GM10248 (cell line): ENCODE measurements around the gene PHF19.

Source experiments
- CTCF ChIA-PET: fragments of 300-600 bp; sonication (Branson Sonifier 250); formaldehyde crosslinking; extraction: SDS; loops from one replicate; lab custom pipeline; 2021; ENCODE audit warnings: antibody characterized with exemption; lab: Yijun Ruan, JAX
- POLR2A ChIA-PET: fragments of 350-650 bp; sonication (Branson Sonifier 250); formaldehyde crosslinking; extraction: SDS; loops from one replicate; lab custom pipeline; 2020; ENCODE audit warnings: antibody characterized with exemption; lab: Yijun Ruan, JAX
- DNase-seq: peaks from one replicate; pipeline ENCODE4 v3.0.0; 2012; ENCODE audit errors: extremely low spot score
- TF ChIP-seq, protein P1 (sequence below): IDR thresholded peaks from 2 replicates; pipeline ENCODE4 v1.5.1; 2012; ENCODE audit warnings: mild to moderate bottlenecking, low read depth; ENCODE audit errors: extremely low read depth, missing control alignments, control extremely low read depth

PHF19 gene

DNA sequence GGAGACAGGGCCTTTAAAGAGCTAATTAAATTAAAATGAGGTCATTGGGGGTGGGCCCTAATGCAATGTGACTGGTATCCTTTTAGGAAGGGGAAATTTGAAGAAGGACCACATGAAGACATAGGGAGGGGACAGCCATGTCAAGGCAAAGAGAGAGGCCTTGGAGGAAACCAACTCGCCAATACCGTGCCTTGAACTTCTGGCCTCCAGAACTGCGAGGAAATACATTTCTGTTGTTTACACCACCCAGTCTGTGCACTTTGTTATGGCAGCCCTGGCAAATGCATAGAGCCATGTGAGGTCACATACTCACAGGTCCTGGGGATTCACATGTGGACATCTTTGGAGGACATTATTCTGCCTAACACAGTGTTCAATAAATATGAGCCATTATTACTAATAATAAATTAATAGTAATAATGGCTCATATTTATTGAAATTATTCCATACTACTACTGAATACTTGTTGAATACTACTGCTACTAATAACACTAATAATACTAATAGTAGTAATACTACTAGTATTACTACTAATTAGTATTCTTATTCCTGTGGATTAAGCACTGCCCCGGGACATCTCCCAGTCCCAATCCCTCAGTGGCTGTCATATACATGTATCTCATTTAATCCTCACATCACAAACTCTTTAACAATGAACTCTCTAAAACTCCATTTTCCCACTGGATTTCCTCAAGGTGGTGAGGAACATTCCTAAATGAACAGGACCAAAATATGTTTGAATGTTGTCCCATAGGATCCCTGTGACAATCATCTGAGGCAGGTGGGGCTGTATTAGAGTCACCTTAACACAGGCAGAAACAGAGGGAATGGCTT is 41.2 kb upstream of the PHF19 start:
- TF ChIP-seq, protein P1, sequence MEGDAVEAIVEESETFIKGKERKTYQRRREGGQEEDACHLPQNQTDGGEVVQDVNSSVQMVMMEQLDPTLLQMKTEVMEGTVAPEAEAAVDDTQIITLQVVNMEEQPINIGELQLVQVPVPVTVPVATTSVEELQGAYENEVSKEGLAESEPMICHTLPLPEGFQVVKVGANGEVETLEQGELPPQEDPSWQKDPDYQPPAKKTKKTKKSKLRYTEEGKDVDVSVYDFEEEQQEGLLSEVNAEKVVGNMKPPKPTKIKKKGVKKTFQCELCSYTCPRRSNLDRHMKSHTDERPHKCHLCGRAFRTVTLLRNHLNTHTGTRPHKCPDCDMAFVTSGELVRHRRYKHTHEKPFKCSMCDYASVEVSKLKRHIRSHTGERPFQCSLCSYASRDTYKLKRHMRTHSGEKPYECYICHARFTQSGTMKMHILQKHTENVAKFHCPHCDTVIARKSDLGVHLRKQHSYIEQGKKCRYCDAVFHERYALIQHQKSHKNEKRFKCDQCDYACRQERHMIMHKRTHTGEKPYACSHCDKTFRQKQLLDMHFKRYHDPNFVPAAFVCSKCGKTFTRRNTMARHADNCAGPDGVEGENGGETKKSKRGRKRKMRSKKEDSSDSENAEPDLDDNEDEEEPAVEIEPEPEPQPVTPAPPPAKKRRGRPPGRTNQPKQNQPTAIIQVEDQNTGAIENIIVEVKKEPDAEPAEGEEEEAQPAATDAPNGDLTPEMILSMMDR = no peak
- DNase-seq = no peak
- CTCF ChIA-PET = interaction anchor here (1.0 to 3.2 kb wide), 4 partner anchors 10 to 162 kb away, joined by 3 to 9 read pairs (median 6); no protein-coding TSS in a partner anchor
- POLR2A ChIA-PET = no interaction called here

GRCh38 chr9:120916991-120917880 is 40.2 kb upstream of the PHF19 start:
- DNase-seq = no peak
- TF ChIP-seq, protein P1 = no peak
- ChIA-PET POLR2A (interaction anchor here (1.4 kb wide), 1 partner anchor 9 kb away, joined by 5 read pairs; no protein-coding TSS in a partner anchor), CTCF (interaction anchor here (0.8 to 2.6 kb wide), 7 partner anchors 8 to 31 kb away, joined by 3 to 12 read pairs (median 5); no protein-coding TSS in a partner anchor)

- TF ChIP-seq, protein P1 = no peak
- CTCF ChIA-PET = interaction anchor here (0.8 to 2.6 kb wide), 7 partner anchors 9 to 160 kb away, joined by 3 to 12 read pairs (median 5); no protein-coding TSS in a partner anchor
- POLR2A ChIA-PET = interaction anchor here (1.4 kb wide), 1 partner anchor 10 kb away, joined by 5 read pairs; no protein-coding TSS in a partner anchor
- DNase-seq = no peak
These were observed 39.6 kb upstream of the PHF19 start for GRCh38 chr9:120916588-120916987.

DNA sequence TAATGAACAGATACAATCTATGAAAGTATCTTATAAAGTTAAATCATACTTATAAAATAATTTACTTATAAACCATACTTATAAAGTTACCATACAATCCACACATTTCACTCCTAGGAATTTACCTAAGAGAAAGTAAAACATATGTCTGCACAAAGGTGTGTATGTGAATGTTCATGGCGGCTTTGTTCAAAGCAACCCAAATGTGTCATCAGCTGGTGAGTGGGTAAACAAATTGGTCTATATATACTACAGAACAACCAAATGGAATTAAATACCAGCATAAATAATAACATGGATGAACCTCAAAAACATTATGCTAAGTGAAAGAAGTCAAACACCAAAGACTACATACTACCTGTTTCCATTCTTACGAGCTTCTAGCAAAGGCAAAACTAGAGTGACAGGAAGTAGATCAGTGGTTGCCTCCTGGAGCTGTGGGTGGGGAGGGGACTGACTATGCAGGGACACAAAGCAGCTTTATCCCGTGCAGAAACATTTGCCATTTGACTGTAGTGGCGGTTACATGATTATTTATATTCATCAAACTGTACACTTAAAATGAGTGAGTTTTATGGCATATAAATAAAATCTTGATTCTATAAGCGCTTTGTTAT is 39.0 kb upstream of the PHF19 start:
- POLR2A ChIA-PET = interaction anchor here (1.4 kb wide), 1 partner anchor 10 kb away, joined by 5 read pairs; no protein-coding TSS in a partner anchor
- TF ChIP-seq, protein P1 = no peak
- DNase-seq = no peak
- CTCF ChIA-PET = interaction anchor here (0.9 to 2.6 kb wide), 4 partner anchors 9 to 159 kb away, joined by 3 to 12 read pairs (median 5); no protein-coding TSS in a partner anchor

DNA sequence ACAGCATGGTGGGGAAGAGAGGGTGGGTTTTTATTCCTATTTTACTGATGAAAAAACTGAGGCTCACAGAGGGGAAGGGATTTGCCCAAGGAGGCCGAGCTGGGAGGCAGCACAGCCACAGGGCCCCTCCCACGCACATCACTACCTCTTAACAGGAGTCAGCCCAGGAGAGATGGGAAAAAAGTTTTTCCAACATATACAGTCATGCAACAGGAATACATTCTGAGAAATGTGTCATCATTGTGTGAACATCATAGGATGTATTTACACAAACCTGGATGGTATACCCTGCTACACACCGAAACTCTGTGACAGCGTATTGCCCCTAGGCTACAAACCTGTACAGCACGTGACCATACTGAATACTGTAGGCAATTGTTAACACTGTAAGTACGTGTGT is 38.0 kb upstream of the PHF19 start:
- no peak for DNase-seq
- TF ChIP-seq, protein P1 = no peak
- CTCF ChIA-PET = interaction anchor here (2.6 kb wide), 1 partner anchor 10 kb away, joined by 12 read pairs; no protein-coding TSS in a partner anchor
- POLR2A ChIA-PET = no interaction called here
